Measurements from ENCODE around the gene NLGN4Y.

The NLGN4Y gene

GRCh38 chrY:14524272-14525231 is at the start of gene NLGN4Y:
Gene NLGN4Y, plus strand, starts transcription at chrY:14524529. Its CDS starts 97,591 bp downstream, at chrY:14622120.
- DNase-seq (ENCODE audit: low read depth): no peak

- DNase-seq (ENCODE audit: low read depth): no peak
Observed at GRCh38 chrY:14485935-14486334, 38.4 kb upstream of the NLGN4Y start.

- DNase-seq (ENCODE audit: low read depth): no peak
Observed at GRCh38 chrY:14490226-14490625, 34.1 kb upstream of the NLGN4Y start.

- DNase-seq (ENCODE audit: low read depth): no peak
Observed at GRCh38 chrY:14498071-14498470, 26.3 kb upstream of the NLGN4Y start.

- no peak for DNase-seq (ENCODE audit: low read depth)
Observed at GRCh38 chrY:14504592-14504991, 19.7 kb upstream of the NLGN4Y start.

GRCh38 chrY:14522379-14522950 is 1.9 kb upstream of the NLGN4Y start:
- DNase-seq (ENCODE audit: low read depth): no peak

GRCh38 chrY:14523491-14524271 is 648 bp upstream of the NLGN4Y start:
- no peak for DNase-seq (ENCODE audit: low read depth)

GRCh38 chrY:14525315-14525714 is 986 bp downstream of the NLGN4Y start:
- DNase-seq (ENCODE audit: low read depth): no peak

GRCh38 chrY:14528361-14528760 is 4.0 kb downstream of the NLGN4Y start:
- DNase-seq (ENCODE audit: low read depth): no peak

- DNase-seq (ENCODE audit: low read depth): no peak
Observed at GRCh38 chrY:14536703-14537102, 12.4 kb downstream of the NLGN4Y start.

GRCh38 chrY:14543506-14543905 is 19.2 kb downstream of the NLGN4Y start:
- DNase-seq (ENCODE audit: low read depth): no peak

GRCh38 chrY:14581294-14581693 is 57.0 kb downstream of the NLGN4Y start:
- no peak for DNase-seq (ENCODE audit: low read depth)

- no peak for DNase-seq (ENCODE audit: low read depth)
Observed at GRCh38 chrY:14586725-14587124, 62.4 kb downstream of the NLGN4Y start.

GRCh38 chrY:14601372-14601771 is 77.0 kb downstream of the NLGN4Y start:
- DNase-seq (ENCODE audit: low read depth): no peak

GRCh38 chrY:14617625-14618024 is 93.3 kb downstream of the NLGN4Y start:
- DNase-seq (ENCODE audit: low read depth): no peak

- no peak for DNase-seq (ENCODE audit: low read depth)
Observed at GRCh38 chrY:14618513-14618912, 94.2 kb downstream of the NLGN4Y start.

- DNase-seq (ENCODE audit: low read depth): no peak
Observed at GRCh38 chrY:14628208-14628607, 103.9 kb downstream of the NLGN4Y start.

GRCh38 chrY:14631676-14632075 is 107.3 kb downstream of the NLGN4Y start:
- no peak for DNase-seq (ENCODE audit: low read depth)

- no peak for DNase-seq (ENCODE audit: low read depth)
Observed at GRCh38 chrY:14633718-14634117, 109.4 kb downstream of the NLGN4Y start.

- DNase-seq (ENCODE audit: low read depth): no peak
Observed at GRCh38 chrY:14634954-14635353, 110.6 kb downstream of the NLGN4Y start.

- no peak for DNase-seq (ENCODE audit: low read depth)
Observed at GRCh38 chrY:14637551-14637950, 113.2 kb downstream of the NLGN4Y start.

GRCh38 chrY:14641853-14642252 is 117.5 kb downstream of the NLGN4Y start:
- no peak for DNase-seq (ENCODE audit: low read depth)
